ENCODE data around the gene GPR31.

The GPR31 gene

GRCh38 chr6:167130008-167130677 lies 27.6 kb downstream of the GPR31 start:
- no peak overlapping the region for H3K27ac ChIP-seq
- TF ChIP-seq CTCF (IDR thresholded peaks at IDR 0.05; ENCODE audit: low read depth, low read length, missing control alignments): no peak
- no peaks in the 10 kb centered on the region for H3K27me3 ChIP-seq (replicated peaks)
- no peak overlapping the region for H3K4me3 ChIP-seq (ENCODE audit: low read depth, low read length)
- in situ Hi-C loops (cut with HindIII; ENCODE audit: low pct_ligation_motif_present, low sequenced_read_pairs): no loop called here
- H3K36me3 ChIP-seq (replicated peaks): no peaks in the 10 kb centered on the region
- no peak for DNase-seq

GRCh38 chr6:167129562-167129961 lies 28.2 kb downstream of the GPR31 start:
- Histone ChIP-seq H3K4me3 (ENCODE audit: low read depth, low read length) (no peak overlapping the region), H3K36me3 (replicated peaks) (no peaks in the 10 kb centered on the region), H3K27ac (no peak overlapping the region), H3K27me3 (replicated peaks) (no peaks in the 10 kb centered on the region)
- no peak for TF ChIP-seq CTCF (IDR thresholded peaks at IDR 0.05; ENCODE audit: low read depth, low read length, missing control alignments)
- in situ Hi-C loops (cut with HindIII; ENCODE audit: low pct_ligation_motif_present, low sequenced_read_pairs): no loop called here
- no peak for DNase-seq

- in situ Hi-C loops (cut with HindIII; ENCODE audit: low pct_ligation_motif_present, low sequenced_read_pairs): no loop called here
- no peaks in the 10 kb centered on the region for H3K36me3 ChIP-seq (replicated peaks)
- H3K27ac ChIP-seq: no peak overlapping the region
- H3K4me3 ChIP-seq (ENCODE audit: low read depth, low read length): no peak overlapping the region
- TF ChIP-seq CTCF (IDR thresholded peaks at IDR 0.05; ENCODE audit: low read depth, low read length, missing control alignments): no peak
- no peaks in the 10 kb centered on the region for H3K27me3 ChIP-seq (replicated peaks)
- no peak for DNase-seq
Observed at GRCh38 chr6:167129159-167129558, 28.6 kb downstream of the GPR31 start.

- H3K27me3 ChIP-seq (replicated peaks): no peaks in the 10 kb centered on the region
- no peak for DNase-seq
- in situ Hi-C loops (cut with HindIII; ENCODE audit: low pct_ligation_motif_present, low sequenced_read_pairs): no loop called here
- no peak overlapping the region for H3K27ac ChIP-seq
- H3K36me3 ChIP-seq (replicated peaks): no peaks in the 10 kb centered on the region
- no peak for TF ChIP-seq CTCF (IDR thresholded peaks at IDR 0.05; ENCODE audit: low read depth, low read length, missing control alignments)
- H3K4me3 ChIP-seq (ENCODE audit: low read depth, low read length): no peak overlapping the region
Observed at GRCh38 chr6:167127785-167128531, 29.8 kb downstream of the GPR31 start.

DNA sequence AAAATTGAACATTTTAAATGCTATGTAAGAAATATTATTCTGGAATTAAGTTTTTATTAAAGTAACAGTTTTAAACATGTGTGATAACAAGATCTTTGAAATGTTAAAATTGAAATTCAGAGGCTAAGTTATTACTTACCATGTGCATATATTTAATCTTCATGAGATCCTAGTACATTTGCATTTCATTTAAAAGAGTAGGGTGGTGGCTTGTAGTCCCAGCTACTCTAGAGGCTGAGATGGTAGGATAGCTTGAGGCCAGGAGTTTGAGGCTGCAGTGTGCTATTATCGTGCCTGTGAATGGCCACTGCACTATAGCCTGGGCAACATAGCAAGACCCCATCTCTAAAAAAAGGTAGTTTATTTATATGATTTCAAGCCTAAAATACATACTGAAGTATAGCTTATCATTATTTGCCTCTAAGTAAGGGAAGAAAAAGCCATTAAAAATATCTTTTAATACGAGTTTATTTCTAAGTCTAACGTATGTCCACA lies 31.9 kb downstream of the GPR31 start:
- Histone ChIP-seq H3K36me3 (replicated peaks) (no peaks in the 10 kb centered on the region), H3K27me3 (replicated peaks) (no peaks in the 10 kb centered on the region), H3K4me3 (ENCODE audit: low read depth, low read length) (no peak overlapping the region), H3K27ac (no peak overlapping the region)
- DNase-seq: no peak
- in situ Hi-C loops (cut with HindIII; ENCODE audit: low pct_ligation_motif_present, low sequenced_read_pairs): no loop called here
- no peak for TF ChIP-seq CTCF (IDR thresholded peaks at IDR 0.05; ENCODE audit: low read depth, low read length, missing control alignments)
